H1 (cell line): Measurements from ENCODE around the gene LMX1B. TPM values are rescaled to one million over a fixed set of nuclear protein-coding genes. Genes with fewer than 3 reads are reported as not detected.

ENCODE experiments used
- CTCF ChIA-PET: fragments of 300-600 bp; sonication (Branson Sonifier 250); formaldehyde crosslinking; loops from one replicate; lab custom pipeline; 2021; ENCODE audit not compliant: partially characterized antibody; lab: Charles Lee
- POLR2A ChIA-PET: fragments of 300-600 bp; sonication (Branson Sonifier 250); formaldehyde crosslinking; loops from one replicate; lab custom pipeline; 2021; ENCODE audit warnings: inconsistent platforms; ENCODE audit not compliant: partially characterized antibody; lab: Charles Lee
- DNase-seq, 2 experiments: peaks; one replicate each; pipeline versions ENCODE4 v3.0.0 to v3.0.0-alpha.2; 2010 to 2022; ENCODE audit warnings: low spot score in 2 of 2, low read depth in 1 of 2, mixed read lengths in 1 of 2
- FAIRE-seq: peaks from 2 replicates; lab custom pipeline; 2011; peaks lifted over from hg19 to GRCh38; lab: Jason Lieb, UNC
- H2AFZ ChIP-seq: 2 replicates; pipeline ENCODE4 v1.8.1; 2012; ENCODE audit warnings: low read length, inconsistent platforms
- H2AK5ac ChIP-seq: 2 replicates; pipeline ENCODE4 v1.6.1; 2013; ENCODE audit warnings: low read depth, low read length
- H2BK120ac ChIP-seq: replicated peaks from 2 replicates; pipeline ENCODE3; 2013; ENCODE audit warnings: low read depth, low read length, inconsistent platforms
- H2BK12ac ChIP-seq: 2 replicates; pipeline ENCODE4 v1.6.1; 2013; ENCODE audit warnings: low read depth, low read length
- H2BK15ac ChIP-seq: 2 replicates; pipeline ENCODE4 v1.6.1; 2013; ENCODE audit warnings: low read length
- H2BK20ac ChIP-seq: 2 replicates; pipeline ENCODE4 v1.6.1; 2013; ENCODE audit warnings: low read length
- H2BK5ac ChIP-seq: 2 replicates; pipeline ENCODE4 v1.6.1; 2013; ENCODE audit warnings: low read depth, low read length
- H3K14ac ChIP-seq: 2 replicates; pipeline ENCODE4 v1.6.1; 2013; ENCODE audit warnings: inconsistent platforms; ENCODE audit not compliant: insufficient read length
- H3K18ac ChIP-seq: 2 replicates; pipeline ENCODE4 v1.6.1; 2013; ENCODE audit warnings: low read length; ENCODE audit errors: extremely low read depth
- H3K23ac ChIP-seq: 2 replicates; pipeline ENCODE4 v1.6.1; 2013; ENCODE audit warnings: inconsistent platforms; ENCODE audit not compliant: insufficient read length
- H3K23me2 ChIP-seq: 2 replicates; pipeline ENCODE4 v1.6.1; 2013; ENCODE audit warnings: low read depth, low read length
- H3K27ac ChIP-seq: 2 replicates; pipeline ENCODE4 v1.6.1; 2011; ENCODE audit warnings: low read depth, low read length, inconsistent platforms
- H3K27me3 ChIP-seq, 4 experiments: replicated peaks in 1 of 4; 1 replicate in 1 of 4; 2 replicates in 3 of 4; pipeline versions ENCODE4 v1.6.1 to v1.8.1; 2011 to 2013; ENCODE audit warnings: low read length in 3 of 4, mild to moderate bottlenecking in 3 of 4, inconsistent platforms in 2 of 4, mixed read lengths in 2 of 4, moderate library complexity in 1 of 4; ENCODE audit not compliant: control insufficient read depth in 3 of 4, insufficient read depth in 3 of 4; ENCODE audit errors: extremely low read depth in 1 of 4
- H3K36me3 ChIP-seq, 4 experiments: 2 replicates each; pipeline versions ENCODE4 v1.6.1 to v1.8.1; 2011 to 2013; ENCODE audit warnings: mild to moderate bottlenecking in 4 of 4, low read length in 3 of 4, moderate library complexity in 2 of 4, control low read depth in 1 of 4, inconsistent platforms in 1 of 4; ENCODE audit not compliant: insufficient read depth in 4 of 4, control insufficient read depth in 2 of 4
- H3K4ac ChIP-seq: replicated peaks from 2 replicates; pipeline ENCODE3; 2013; ENCODE audit warnings: low read length, low read depth, mixed read lengths, inconsistent platforms; ENCODE audit not compliant: insufficient read length
- H3K4me1 ChIP-seq, 4 experiments: replicated peaks in 1 of 4; 1 replicate in 1 of 4; 2 replicates in 3 of 4; pipeline versions ENCODE4 v1.6.1 to v1.8.1; 2011 to 2013; ENCODE audit warnings: low read length in 3 of 4, inconsistent platforms in 2 of 4, mixed read lengths in 1 of 4; ENCODE audit not compliant: insufficient read depth in 4 of 4, control insufficient read depth in 3 of 4
- H3K4me2 ChIP-seq, 2 experiments: 2 replicates each; pipeline versions ENCODE4 v1.6.1 to v1.8.1; 2011 to 2013; ENCODE audit warnings: low read depth in 2 of 2, low read length in 2 of 2, control low read depth in 1 of 2, inconsistent platforms in 1 of 2, mild to moderate bottlenecking in 1 of 2; ENCODE audit not compliant: insufficient read depth in 1 of 2
- H3K4me3 ChIP-seq, 4 experiments: fragments of 200-600, 300-600 bp in 1 of 4; sonication (generic), shearing (Covaris generic), sonication (Bioruptor Twin) in 1 of 4; 2 replicates each; pipeline versions ENCODE4 v1.5.1 to v1.8.1; 2011 to 2016; ENCODE audit warnings: low read length in 4 of 4, low read depth in 3 of 4, control low read depth in 2 of 4, inconsistent platforms in 2 of 4, mild to moderate bottlenecking in 2 of 4, mixed read lengths in 1 of 4, moderate library complexity in 1 of 4; ENCODE audit not compliant: insufficient read depth in 2 of 4; ENCODE audit errors: extremely low read depth in 1 of 4
- H3K56ac ChIP-seq: replicated peaks from 2 replicates; pipeline ENCODE3; 2013; ENCODE audit warnings: low read depth, mild to moderate bottlenecking, mixed read lengths, low read length, inconsistent platforms; ENCODE audit not compliant: insufficient read length
- H3K79me1 ChIP-seq: 2 replicates; pipeline ENCODE4 v1.6.1; 2013; ENCODE audit warnings: low read depth, low read length, control low read depth
- H3K79me2 ChIP-seq, 2 experiments: 2 replicates each; pipeline versions ENCODE4 v1.6.1 to v1.8.1; 2012 to 2013; ENCODE audit warnings: low read length in 2 of 2, mild to moderate bottlenecking in 2 of 2, inconsistent platforms in 1 of 2; ENCODE audit not compliant: insufficient read depth in 2 of 2, control insufficient read depth in 1 of 2
- H3K9ac ChIP-seq, 4 experiments: replicated peaks in 1 of 4; 1 replicate in 1 of 4; 2 replicates in 3 of 4; pipeline versions ENCODE4 v1.6.1 to v1.8.1; 2011 to 2013; ENCODE audit warnings: low read depth in 3 of 4, low read length in 3 of 4, control low read depth in 2 of 4, mild to moderate bottlenecking in 2 of 4, moderate library complexity in 2 of 4, inconsistent platforms in 1 of 4; ENCODE audit errors: extremely low read depth in 1 of 4
- H3K9me3 ChIP-seq, 2 experiments: 2 replicates each; pipeline versions ENCODE4 v1.6.1 to v1.8.1; 2012 to 2013; ENCODE audit warnings: mild to moderate bottlenecking in 2 of 2, moderate library complexity in 2 of 2, control low read depth in 1 of 2, inconsistent platforms in 1 of 2, low read depth in 1 of 2, low read length in 1 of 2, mixed read lengths in 1 of 2; ENCODE audit not compliant: insufficient read depth in 2 of 2
- H4K20me1 ChIP-seq, 2 experiments: replicated peaks in 1 of 2; 2 replicates each; pipeline versions ENCODE3 to v1.8.1; 2011 to 2013; ENCODE audit warnings: inconsistent platforms in 2 of 2, low read length in 2 of 2, mild to moderate bottlenecking in 1 of 2; ENCODE audit not compliant: insufficient read depth in 2 of 2, control insufficient read depth in 1 of 2
- H4K5ac ChIP-seq: 2 replicates; pipeline ENCODE4 v1.6.1; 2013; ENCODE audit warnings: low read length, low read depth, mixed read lengths, inconsistent platforms; ENCODE audit not compliant: insufficient read length
- H4K8ac ChIP-seq: 2 replicates; pipeline ENCODE4 v1.8.0; 2013; ENCODE audit warnings: mild to moderate bottlenecking, moderate library complexity, low read length, inconsistent platforms; ENCODE audit not compliant: insufficient read depth; ENCODE audit errors: extremely low read depth
- H4K91ac ChIP-seq: replicated peaks from 2 replicates; pipeline ENCODE3; 2013; ENCODE audit warnings: low read length, mixed read lengths, inconsistent platforms; ENCODE audit not compliant: insufficient read length
- BCL11A ChIP-seq, 2 experiments: IDR thresholded peaks; one replicate each; pipeline ENCODE4 v1.6.1; 2011; ENCODE audit warnings: low read depth in 2 of 2, low read length in 2 of 2, mild to moderate bottlenecking in 2 of 2
- CTBP2 ChIP-seq: IDR thresholded peaks from 2 replicates; pipeline ENCODE4 v1.7.0; 2011; ENCODE audit warnings: borderline replicate concordance, mild to moderate bottlenecking, moderate library complexity, mixed read lengths, low read length; ENCODE audit not compliant: insufficient read depth, insufficient read length
- RFX5 ChIP-seq: IDR thresholded peaks from 2 replicates; pipeline ENCODE4 v1.6.1; 2011; ENCODE audit warnings: low read depth, low read length, improper control_type of control experiment, borderline replicate concordance
- SP1 ChIP-seq: IDR thresholded peaks from 2 replicates; pipeline ENCODE4 v1.6.1; 2011; ENCODE audit warnings: low read depth, low read length
- SRF ChIP-seq: IDR thresholded peaks from 2 replicates; pipeline ENCODE4 v1.6.1; 2011; ENCODE audit warnings: mild to moderate bottlenecking, low read depth, low read length, moderate library complexity
- TCF12 ChIP-seq: IDR thresholded peaks from 2 replicates; pipeline ENCODE4 v1.6.1; 2011; ENCODE audit warnings: low read depth, mild to moderate bottlenecking, low read length
- whole genome bisulfite sequencing, 2 experiments: shearing (Covaris generic) in 1 of 2; methylation state at CpG; one replicate each; pipeline versions ENCODE4 v1.1.6 to v1.1.7; 2013 to 2015; ENCODE audit warnings: low lambda C conversion rate in 2 of 2, mixed read lengths in 2 of 2, inconsistent platforms in 1 of 2, low coverage in 1 of 2, missing lambda C conversion rate in 1 of 2; ENCODE audit not compliant: insufficient replicate concordance in 2 of 2, insufficient coverage in 1 of 2, insufficient read length in 1 of 2; ENCODE audit errors: extremely low coverage in 1 of 2, missing lambda C conversion rate in 1 of 2; 5-methylcytosine and 5-hydroxymethylcytosine counted together
- polyA plus RNA-seq, 7 experiments: library from polyadenylated mRNA; depleted of rRNA in 3 of 7; stranded (reverse) in 5 of 7; unstranded in 2 of 7; fragments of >200 nt in 5 of 7; fragments of 200-250 nt in 2 of 7; gene quantifications; 1 replicate in 5 of 7; 2 replicates in 1 of 7; 4 replicates in 1 of 7; pipeline versions ENCODE4 v1.2.1 to v1.2.3, GENCODE V29; 2011 to 2013; ENCODE audit warnings: missing spikeins in 2 of 7, mixed read lengths in 2 of 7
- total RNA-seq: library from RNA; stranded (reverse); fragmentation: NEBNext Ultra II Directional; extraction: Animal tissue kit (Norgen Biotek cat#: 25700); gene quantifications from 2 replicates; pipeline ENCODE4 v1.2.1, GENCODE V29; 2021

Gene LMX1B
- total and polyA plus RNA-seq, 2 of the 8 experiments (the other 6 are each of a cell fraction or from before 2014, with no cell fraction given): 0.09 to 0.37 TPM

DNA sequence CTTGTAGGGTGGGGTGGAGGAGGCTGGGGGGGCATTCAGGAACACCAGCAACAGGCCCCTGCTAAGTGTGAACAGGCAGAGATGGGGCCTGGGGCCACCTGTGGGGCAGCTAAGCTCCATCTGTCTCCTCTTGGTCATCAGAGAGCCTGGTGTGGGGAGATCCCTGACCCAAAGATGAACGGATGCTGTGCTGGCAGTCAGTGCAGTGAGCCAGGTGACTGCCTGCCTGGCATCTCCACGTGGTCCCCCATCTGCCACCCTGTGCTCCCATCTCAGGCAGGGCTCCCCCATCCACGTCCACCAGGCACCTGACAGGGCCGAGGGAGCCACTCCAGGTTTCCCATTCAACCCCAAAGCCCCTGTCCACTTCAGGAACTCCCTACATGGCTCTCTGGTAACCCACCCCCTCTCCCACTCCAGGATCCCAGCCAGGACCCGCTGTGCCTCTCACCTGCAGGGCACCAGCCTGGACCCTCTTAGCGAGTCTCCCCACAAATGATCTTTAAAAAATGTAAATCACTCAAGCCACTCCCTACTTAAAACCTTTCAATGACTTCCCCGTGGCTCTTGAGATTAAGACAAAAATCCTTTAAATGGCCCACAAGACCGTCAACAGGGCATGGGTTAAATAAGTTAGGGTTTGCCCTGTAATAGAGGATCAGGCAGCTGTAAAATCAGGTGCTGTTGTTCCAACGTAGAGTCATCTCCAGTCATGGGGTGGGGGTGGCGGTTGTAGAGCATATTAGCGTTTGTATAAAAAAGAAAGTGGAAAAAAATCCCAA is 60.8 kb downstream of the LMX1B start:
- Histone ChIP-seq H3K23ac (no peak overlapping the region), H2BK12ac (0 out of 2 replicates have a peak overlapping the region, but pooled peaks have one; percentile 99), H3K56ac (no peak overlapping the region), H3K4ac (peak overlapping the region; percentile 89), H2BK5ac (peak overlapping the region; percentile 57; the same call in 1 of the 2 replicates), H3K4me1 (peaks cover 22 to 62% (median 52%) of the 10 kb centered on the region in 4 experiments), H3K4me2 (peak overlapping the region; percentile 43 to 48), H4K91ac (peak overlapping the region; percentile 99), H3K9me3 (no peaks in the 10 kb centered on the region), H3K18ac (peak overlapping the region; percentile 85), H3K79me2 (no peaks in the 10 kb centered on the region), H2AK5ac (peak overlapping the region; percentile 97; the same call in 1 of the 2 replicates), H3K14ac (no peak overlapping the region), H2BK15ac (no peak overlapping the region), H3K23me2 (peaks cover 14% of the 10 kb centered on the region), H4K5ac (peak overlapping the region; percentile 37), H3K4me3 (peak overlapping the region in 3 of 4 experiments; percentile 0 to 23 (median 11); a peak in 3 of 8 replicates), H4K8ac (peak overlapping the region; percentile 46; the same call in 1 of the 2 replicates), H3K27me3 (peaks cover 0 to 33% (median 20%) of the 10 kb centered on the region in 4 experiments; a peak in 6 of 7 replicates), H3K27ac (no peak overlapping the region), H4K20me1 (no peaks in the 10 kb centered on the region), H3K9ac (no peak overlapping the region), H2BK120ac (peak overlapping the region; percentile 88), H3K36me3 (no peaks in the 10 kb centered on the region), H2BK20ac (peak overlapping the region; percentile 99), H3K79me1 (no peaks in the 10 kb centered on the region), H2AFZ (no peak overlapping the region)
- ChIA-PET POLR2A (interaction anchor here (1.4 to 4.6 kb wide), 4 partner anchors 8 to 58 kb away, joined by 4 to 26 read pairs (median 5); no protein-coding TSS in a partner anchor), CTCF (interaction anchor here (0.9 to 23.0 kb wide), 7 partner anchors 10 to 61 kb away, joined by 3 to 323 read pairs (median 29); partner anchors contain the start of gene LMX1B)
- 16% methylated on average over 11 of the region's 11 CpGs; no CpG with 5 or more reads in 1 of the 2 experiments for WGBS, 2 experiments
- FAIRE-seq: no peak
- no peak for DNase-seq
- TF ChIP-seq SRF: peak; percentile 68; the same call in 1 of the 2 replicates
- no peak for TF ChIP-seq BCL11A (IDR thresholded peaks at IDR 0.05; ENCODE audit: low read depth in 2 of 2, low read length in 2 of 2)
- TF ChIP-seq TCF12: no peak
- TF ChIP-seq SP1: 0 out of 2 replicates have a peak, but pooled peaks have one; percentile 46
- no peak for TF ChIP-seq CTBP2
- TF ChIP-seq RFX5: no peak
